GM12878 (cell line): ENCODE data around the gene CCDC87. TPM values are rescaled to one million over a fixed set of nuclear protein-coding genes. Genes with fewer than 3 reads are reported as not detected.

Experiments used
- ATAC-seq: fragments of 200-7000 bp; cut with Tn5 transposase; 3 replicates; pipeline ENCODE4 v1.9.1; 2020; ENCODE audit warnings: mild to moderate bottlenecking, moderate library complexity
- BruUV-seq: library from RNA; stranded (reverse); fragments of 400-500 nt; replicated peaks from 2 replicates; lab custom pipeline; 2021; lab: Mats Ljungman, UMichigan
- CTCF ChIA-PET: fragments of 300-600 bp; sonication (Branson Sonifier 250); formaldehyde crosslinking; extraction: SDS; loops from one replicate; lab custom pipeline; 2021; ENCODE audit warnings: inconsistent platforms; lab: Yijun Ruan, JAX
- POLR2A ChIA-PET: fragments of 350-600 bp; formaldehyde crosslinking; extraction: SDS; loops from one replicate; lab custom pipeline; 2021; ENCODE audit warnings: inconsistent platforms; lab: Charles Lee
- RAD21 ChIA-PET: fragments of 300-600 bp; sonication (Branson Sonifier 250); formaldehyde crosslinking; loops from one replicate; lab custom pipeline; 2023; ENCODE audit warnings: antibody characterized with exemption; ENCODE audit not compliant: unreplicated experiment; lab: Charles Lee
- SMC1A ChIA-PET: fragments of 300-600 bp; sonication (Branson Sonifier 250); formaldehyde crosslinking; loops from one replicate; lab custom pipeline; 2023; ENCODE audit not compliant: unreplicated experiment, uncharacterized antibody; lab: Charles Lee
- DNase-seq: peaks from one replicate; pipeline ENCODE4 v3.0.0-alpha.2; 2011; ENCODE audit warnings: low read depth, low spot score
- FAIRE-seq: peaks from 3 replicates; lab custom pipeline; 2011; peaks lifted over from hg19 to GRCh38; lab: Jason Lieb, UNC
- H2AFZ ChIP-seq: 2 replicates; pipeline ENCODE4 v1.6.0; 2011; ENCODE audit warnings: low read depth, low read length, control low read depth; ENCODE audit not compliant: control insufficient read depth
- H3K27ac ChIP-seq: 2 replicates; pipeline ENCODE4 v1.5.1; 2011; ENCODE audit warnings: control low read depth; ENCODE audit not compliant: control insufficient read depth, insufficient read depth
- H3K27me3 ChIP-seq, 2 experiments: replicated peaks in 1 of 2; 2 replicates each; pipeline versions ENCODE4 v1.6.0 to v1.6.1; 2011; ENCODE audit warnings: low read length in 1 of 2; ENCODE audit not compliant: control insufficient read depth in 2 of 2, insufficient read depth in 2 of 2
- H3K36me3 ChIP-seq, 2 experiments: 2 replicates each; pipeline ENCODE4 v1.5.1; 2011; ENCODE audit warnings: low read length in 1 of 2; ENCODE audit not compliant: control insufficient read depth in 2 of 2, insufficient read depth in 2 of 2
- H3K4me1 ChIP-seq: 2 replicates; pipeline ENCODE4 v1.6.1; 2011; ENCODE audit warnings: mild to moderate bottlenecking, low read length, moderate library complexity, mixed read lengths; ENCODE audit not compliant: control insufficient read depth, insufficient read depth
- H3K4me2 ChIP-seq: 2 replicates; pipeline ENCODE4 v1.6.0; 2011; ENCODE audit warnings: control low read depth; ENCODE audit not compliant: control insufficient read depth, insufficient read depth
- H3K4me3 ChIP-seq: fragments of 200-600 bp; sonication (generic); 2 replicates; pipeline ENCODE4 v1.5.1; 2016
- H3K79me2 ChIP-seq: 2 replicates; pipeline ENCODE4 v1.6.0; 2011; ENCODE audit warnings: low read length; ENCODE audit not compliant: control insufficient read depth, insufficient read depth
- H3K9ac ChIP-seq: 2 replicates; pipeline ENCODE4 v1.8.0; 2011; ENCODE audit warnings: low read length, control low read depth, mixed read lengths; ENCODE audit not compliant: control insufficient read depth, insufficient read depth
- H3K9me3 ChIP-seq: replicated peaks from 3 replicates; pipeline ENCODE4 v1.5.1; 2011; ENCODE audit warnings: mild to moderate bottlenecking, low read length; ENCODE audit not compliant: control insufficient read depth, insufficient read depth
- H4K20me1 ChIP-seq: 2 replicates; pipeline ENCODE4 v1.6.0; 2011; ENCODE audit not compliant: control insufficient read depth, insufficient read depth
- EGR1 ChIP-seq, 2 experiments: IDR thresholded peaks; 1 replicate in 1 of 2; 2 replicates in 1 of 2; pipeline ENCODE4 v1.6.1; 2011 to 2012; ENCODE audit warnings: low read depth in 2 of 2, low read length in 2 of 2, borderline replicate concordance in 1 of 2, mild to moderate bottlenecking in 1 of 2, moderate library complexity in 1 of 2
- HDGF ChIP-seq: fragments of 450-650 bp; IDR thresholded peaks from 2 replicates; pipeline ENCODE4 v1.6.1; 2016; ENCODE audit warnings: antibody characterized with exemption
- KAT2A ChIP-seq: conservative IDR thresholded peaks from 2 replicates; pipeline ENCODE4 v1.6.1; 2011; ENCODE audit warnings: low read depth, low read length; ENCODE audit not compliant: control insufficient read depth
- REST ChIP-seq: IDR thresholded peaks from 2 replicates; pipeline ENCODE4 v1.6.1; 2012; ENCODE audit warnings: mild to moderate bottlenecking, low read depth, low read length
- SREBF2 ChIP-seq: IDR thresholded peaks from 2 replicates; pipeline ENCODE4 v1.6.1; 2012; ENCODE audit warnings: mild to moderate bottlenecking, low read length
- WRNIP1 ChIP-seq: IDR thresholded peaks from 2 replicates; pipeline ENCODE4 v1.6.1; 2011; ENCODE audit warnings: low read depth, low read length, improper control_type of control experiment, borderline replicate concordance
- WGBS: methylation state at CpG from one replicate; pipeline ENCODE4 v1.1.6; 2016; ENCODE audit warnings: low lambda C conversion rate; ENCODE audit not compliant: insufficient replicate concordance, insufficient coverage; ENCODE audit errors: missing lambda C conversion rate; 5-methylcytosine and 5-hydroxymethylcytosine counted together
- in situ Hi-C: fragments of 300-500 bp; cut with MboI; formaldehyde crosslinking; loops from 9 replicates; pipeline ENCODE4 v1.14.3; 2018; ENCODE audit warnings: mixed read lengths
- intact Hi-C: fragments of 100-400 bp; cut with micrococcal nuclease; formaldehyde crosslinking; loops from one replicate; pipeline ENCODE4 v1.14.2; 2022; ENCODE audit not compliant: unreplicated experiment
- polyA plus RNA-seq, 11 experiments: library from polyadenylated mRNA; depleted of rRNA in 4 of 11; unstranded in 6 of 11; stranded (reverse) in 5 of 11; fragments of >200 nt; fragmentation: Nextera tagmentation in 4 of 11; fragmentation: Illumina TruSeq in 1 of 11; extraction: Ambion mirVana in 4 of 11; extraction: Trizol in 1 of 11; gene quantifications; 1 replicate in 1 of 11; 2 replicates in 10 of 11; pipeline versions ENCODE4 v1.2.1 to v1.2.3, GENCODE V29; 2011 to 2016; ENCODE audit warnings: inconsistent platforms in 2 of 11, missing spikeins in 2 of 11, low read depth in 1 of 11
- total RNA-seq, 4 experiments: library from RNA; depleted of rRNA in 3 of 4; stranded (reverse); fragments of >200 nt in 3 of 4; fragmentation: Illumina TruSeq in 1 of 4; extraction: Trizol in 1 of 4; gene quantifications; 2 replicates each; pipeline versions ENCODE4 v1.2.1 to v1.2.3, GENCODE V29; 2013 to 2021

The CCDC87 gene
- total and polyA plus RNA-seq, 10 of the 15 experiments (the other 5 are each of a cell fraction or from before 2014, with no cell fraction given): 0.02 to 0.17 (median 0.09) TPM; not detected in 3

- no peaks in the 10 kb centered on the region; a peak in 1 of 4 replicates for H3K36me3 ChIP-seq
- no peak for DNase-seq
- intact Hi-C loops (no loop called here), in situ Hi-C loops (no loop called here)
- no peak overlapping the region for H3K27ac ChIP-seq
- SMC1A ChIA-PET: interaction anchor here (0.9 kb wide), 1 partner anchor 22 kb away, joined by 3 read pairs; no protein-coding TSS in a partner anchor
- POLR2A ChIA-PET: interaction anchor here (0.6 to 1.2 kb wide), 3 partner anchors 11 to 966 kb away, joined by 3 to 4 read pairs (median 3); partner anchors contain the start of gene PELI3
- TF ChIP-seq EGR1 (IDR thresholded peaks at IDR 0.05; ENCODE audit: borderline replicate concordance in 1 of 2, low read depth in 2 of 2, low read length in 2 of 2) (no peak), REST (no peak), KAT2A (no peak), WRNIP1 (no peak), SREBF2 (no peak), HDGF (no peak)
- no peak for ATAC-seq
- peaks cover 14% of the 10 kb centered on the region for H3K4me1 ChIP-seq
- CTCF ChIA-PET: interaction anchor here (1.1 kb wide), 1 partner anchor 14 kb away, joined by 3 read pairs; no protein-coding TSS in a partner anchor
- H3K4me2 ChIP-seq: no peak overlapping the region
- peaks cover 13% of the 10 kb centered on the region for H3K79me2 ChIP-seq
- RAD21 ChIA-PET: no interaction called here
- no peaks in the 10 kb centered on the region for H3K27me3 ChIP-seq
- H3K4me3 ChIP-seq: no peak overlapping the region
- H2AFZ ChIP-seq: no peak overlapping the region
- H3K9ac ChIP-seq: no peak overlapping the region
- no peaks in the 10 kb centered on the region for H4K20me1 ChIP-seq
- WGBS: 96% methylated on average over 6 of the region's 6 CpGs
- no TSS peak for BruUV-seq
- no peak for FAIRE-seq
- H3K9me3 ChIP-seq: no peaks in the 10 kb centered on the region
Observed at GRCh38 chr11:66598993-66599392, 6.1 kb upstream of the CCDC87 start.
